NCI-H446 (cell line): ENCODE results near the gene GRM8.
"Not testable (repeated sequence)": the region's sequence is repeated elsewhere in the genome, so short reads cannot be mapped to it uniquely, and the experiment has no call there.

Experiments used
- DNase-seq, 2 experiments: peaks; one replicate each; lab custom pipeline; 2025; lab: John Stamatoyannopoulos, UW

Gene GRM8

DNA sequence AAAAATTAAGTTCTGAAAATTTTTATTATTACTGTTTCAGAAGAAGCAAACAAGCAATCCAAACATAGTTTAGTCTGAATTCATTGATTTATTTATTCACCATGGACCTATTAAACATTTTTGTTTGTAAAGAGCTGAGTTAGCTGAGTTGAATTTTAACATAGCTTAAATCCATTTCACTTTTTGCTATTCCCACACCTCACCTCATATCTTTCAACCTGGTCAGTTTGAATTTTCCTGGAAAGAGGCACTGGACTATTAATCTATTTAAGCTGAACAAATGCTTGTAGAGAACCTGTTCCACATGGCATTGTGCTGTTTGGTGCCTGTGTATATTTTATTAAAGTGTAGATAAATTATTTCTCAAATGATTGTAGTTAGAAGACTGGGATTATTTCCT is 344.2 kb downstream of the GRM8 start:
- DNase-seq, result not testable (repeated sequence)

DNA sequence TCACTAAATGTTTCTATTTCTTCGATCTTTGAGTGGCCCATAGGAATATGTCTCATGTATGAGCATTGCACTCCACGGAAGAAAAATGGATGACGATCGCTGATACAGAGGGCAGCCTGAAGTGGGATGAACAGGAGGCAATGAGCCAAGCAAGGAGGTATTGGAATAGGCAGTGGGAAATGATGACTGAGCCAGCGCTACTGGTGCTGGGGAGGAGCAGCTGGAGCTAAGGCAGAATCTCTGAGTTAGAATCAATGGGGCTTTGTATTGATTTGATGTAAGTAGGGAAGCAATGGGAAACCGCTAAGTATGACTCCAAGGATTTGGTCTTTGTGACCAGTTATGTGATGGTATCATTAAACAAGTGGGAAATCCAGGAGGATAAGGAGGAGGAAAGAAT is 345.1 kb downstream of the GRM8 start:
- not testable (repeated sequence) for DNase-seq

DNA sequence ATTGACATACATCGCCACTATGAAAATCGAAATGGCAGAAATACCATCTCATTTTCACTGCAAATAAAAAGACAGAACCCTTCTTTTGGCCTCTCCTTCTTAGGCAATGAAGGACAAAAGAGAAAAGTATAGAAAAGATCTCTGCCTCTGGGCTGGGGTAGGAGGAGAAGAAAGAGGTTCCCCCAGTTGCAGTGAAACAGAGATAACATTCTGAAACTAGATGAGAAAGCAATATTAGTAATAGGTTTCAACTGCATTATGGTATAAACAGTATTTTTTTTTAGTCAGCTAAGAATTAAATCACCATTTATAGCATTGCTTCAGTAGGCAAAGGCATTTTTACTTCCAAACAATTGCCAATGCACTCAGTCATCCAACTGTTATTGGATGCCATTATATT is 347.5 kb downstream of the GRM8 start:
- DNase-seq, result not testable (repeated sequence)

DNA sequence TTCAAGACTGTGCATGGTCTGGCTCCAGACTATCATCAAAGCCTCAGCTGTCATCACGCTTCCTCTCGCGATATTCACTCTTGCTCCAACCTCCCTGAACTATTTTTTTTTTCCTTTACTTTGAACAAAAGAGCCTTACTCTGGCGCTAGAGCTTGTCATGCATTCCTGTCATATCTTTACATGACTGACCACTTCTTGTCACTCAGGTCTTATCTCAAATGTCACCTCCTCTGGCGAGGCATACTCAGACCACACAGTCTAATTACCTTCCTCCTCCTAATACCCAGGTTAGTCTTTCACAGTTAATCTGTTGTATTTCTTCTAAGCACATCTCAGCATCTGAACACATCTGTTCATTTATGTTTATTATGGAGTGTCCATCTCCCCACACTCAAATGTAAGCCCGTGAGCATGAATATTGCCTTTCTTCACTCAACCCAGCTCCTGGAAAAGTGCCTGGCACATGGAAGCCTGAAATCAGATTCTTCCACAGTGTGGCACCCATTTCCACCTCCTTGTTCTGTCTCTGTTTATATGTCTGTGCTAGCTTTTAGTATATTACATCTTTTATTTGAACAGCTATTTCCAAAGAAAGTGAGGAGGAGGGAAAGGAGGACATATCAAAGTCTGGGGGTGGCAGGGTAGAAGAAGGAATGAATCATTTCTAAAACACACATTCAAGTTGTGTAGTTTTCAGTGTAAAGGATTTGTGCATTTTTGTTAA is 351.5 kb downstream of the GRM8 start:
- not testable (repeated sequence) for DNase-seq

DNA sequence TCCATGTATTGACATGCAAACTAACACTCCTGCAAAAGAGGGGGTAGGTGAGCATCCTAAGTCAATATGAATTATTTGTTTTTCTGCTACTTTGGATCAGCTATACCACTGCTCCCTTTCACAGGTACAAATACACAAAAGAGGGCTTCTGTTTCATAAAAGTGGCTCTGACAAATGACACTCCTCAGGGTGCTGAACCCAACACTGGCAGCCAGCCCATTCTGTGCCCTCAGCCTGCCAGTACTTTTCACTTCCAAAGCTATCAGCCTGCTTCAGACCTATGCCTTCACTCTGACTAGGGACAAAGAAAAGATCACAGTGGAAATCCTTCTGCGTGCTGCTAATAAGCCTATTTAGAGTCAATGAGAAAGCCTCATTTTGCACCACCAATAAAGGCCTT is 364.8 kb downstream of the GRM8 start:
- DNase-seq, result not testable (repeated sequence)

DNA sequence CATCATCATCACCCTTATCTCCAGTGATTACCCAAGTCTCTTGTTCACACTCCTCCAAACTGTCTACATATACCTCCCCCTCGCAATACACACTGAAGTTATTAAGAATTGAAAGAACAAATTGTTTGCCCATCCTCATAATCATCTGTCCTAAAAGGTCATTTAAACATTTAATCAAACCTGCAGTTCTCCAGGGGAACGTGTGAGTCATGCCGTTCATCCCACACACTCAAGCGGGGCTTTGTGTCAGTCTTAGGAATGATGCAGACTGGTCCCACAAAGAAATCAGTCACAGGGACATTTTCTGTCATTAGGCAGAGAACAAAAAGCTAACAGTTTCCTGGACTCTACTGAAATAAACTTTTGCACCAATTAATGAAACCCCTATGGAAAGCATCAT is 365.2 kb downstream of the GRM8 start:
- DNase-seq, result not testable (repeated sequence)

DNA sequence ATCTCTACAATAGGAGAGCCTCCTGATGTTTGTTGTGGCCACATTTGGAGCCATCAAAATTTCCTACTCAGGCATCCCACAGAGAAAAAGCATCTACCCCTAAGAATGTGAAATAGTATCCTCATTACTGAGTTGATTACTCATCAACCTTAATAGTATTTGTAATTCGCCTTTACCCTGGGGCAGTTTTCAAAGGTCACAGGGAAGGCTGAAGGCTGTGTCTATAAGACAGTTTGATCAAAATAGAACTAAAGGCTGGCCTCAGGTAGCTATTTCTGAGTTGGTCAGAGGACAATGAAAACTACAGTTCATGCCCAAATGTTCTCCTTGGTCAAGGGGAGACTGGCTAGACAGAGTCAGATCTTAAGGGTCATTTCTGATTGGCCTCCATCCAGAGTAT is 370.0 kb downstream of the GRM8 start:
- not testable (repeated sequence) for DNase-seq

DNA sequence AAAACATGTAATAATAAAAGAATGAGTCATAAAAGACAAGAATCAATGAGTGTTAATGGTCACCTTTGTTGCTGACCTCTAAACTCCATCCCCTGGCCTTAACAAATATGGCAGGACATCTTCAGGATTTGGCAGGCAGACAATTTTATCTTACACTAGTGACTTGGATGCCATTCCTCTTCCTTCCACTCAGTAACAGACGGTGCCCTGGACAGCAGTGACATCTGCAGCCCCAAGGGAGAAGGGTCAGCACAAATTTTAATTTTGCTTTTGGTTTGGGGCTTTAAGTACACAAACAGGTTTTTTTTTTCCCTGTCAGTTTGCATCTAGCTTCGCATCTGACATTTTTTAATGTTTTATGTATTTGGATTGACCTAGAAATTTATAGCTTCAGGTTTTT is 370.8 kb downstream of the GRM8 start:
- DNase-seq, result not testable (repeated sequence)

DNA sequence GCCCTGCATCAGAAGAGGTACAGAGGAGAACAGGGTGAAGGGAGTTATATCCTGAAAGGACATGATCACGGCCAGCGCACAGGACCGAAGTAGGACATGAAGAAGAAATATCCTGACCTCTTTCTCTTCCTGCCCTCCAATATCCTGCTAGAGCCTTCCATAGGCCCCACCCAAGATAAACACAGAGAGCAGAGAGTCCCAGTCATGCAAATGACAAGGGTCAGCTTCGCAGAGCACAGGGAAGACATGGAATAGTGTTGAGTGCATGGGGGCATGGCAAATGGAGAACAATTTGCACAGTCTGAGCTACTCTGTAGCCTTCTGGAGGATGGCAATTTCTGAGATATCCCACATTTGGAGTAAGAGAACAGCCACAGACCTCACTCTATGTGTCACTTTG is 371.4 kb downstream of the GRM8 start:
- no peak for DNase-seq

DNA sequence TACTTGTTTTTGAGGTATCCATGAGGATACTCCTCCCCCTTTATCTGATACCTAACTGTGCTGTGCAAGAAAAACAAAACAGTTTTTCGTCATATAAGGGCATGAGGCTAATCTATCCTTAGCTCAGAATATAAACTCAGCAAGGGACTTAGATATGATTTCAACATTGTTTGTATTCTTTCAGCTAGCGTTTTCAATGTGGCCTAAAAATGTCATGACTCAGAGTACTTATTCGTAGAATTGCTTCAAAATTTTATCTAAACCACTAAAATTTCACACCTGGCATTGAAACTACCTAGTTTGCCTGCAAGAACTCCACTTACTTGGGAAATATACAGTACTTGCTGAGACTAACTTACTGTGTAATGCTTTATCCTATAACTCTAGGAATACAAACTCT is 376.2 kb downstream of the GRM8 start:
- DNase-seq, result not testable (repeated sequence)

DNA sequence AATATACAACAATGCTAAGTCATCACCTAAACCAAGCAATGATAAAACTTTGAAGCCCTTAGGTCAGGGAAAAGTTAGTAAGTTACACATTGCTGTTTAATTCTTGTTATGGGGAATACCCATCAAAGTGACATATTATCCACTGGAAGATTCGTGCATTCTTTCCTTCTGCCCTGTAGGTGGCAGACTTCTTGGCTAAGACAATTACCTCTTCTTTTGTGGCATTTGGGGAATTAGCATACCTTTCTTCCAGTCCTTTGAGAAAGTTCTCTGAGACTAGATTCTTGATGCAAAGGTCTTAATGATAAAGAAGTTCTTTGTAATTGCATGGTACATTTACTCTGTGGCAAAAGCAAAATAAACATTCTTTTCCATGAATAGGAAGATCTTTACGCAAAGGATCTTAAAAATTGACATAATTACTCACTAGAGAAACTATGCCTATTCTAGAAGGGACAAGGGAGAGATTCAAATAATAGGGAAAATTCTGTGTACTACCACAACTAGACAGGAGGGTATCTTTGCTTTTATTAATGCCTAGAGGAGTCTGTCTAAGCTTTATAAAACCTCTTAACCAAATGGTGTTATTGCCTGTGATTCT is 395.9 kb downstream of the GRM8 start:
- no peak for DNase-seq

DNA sequence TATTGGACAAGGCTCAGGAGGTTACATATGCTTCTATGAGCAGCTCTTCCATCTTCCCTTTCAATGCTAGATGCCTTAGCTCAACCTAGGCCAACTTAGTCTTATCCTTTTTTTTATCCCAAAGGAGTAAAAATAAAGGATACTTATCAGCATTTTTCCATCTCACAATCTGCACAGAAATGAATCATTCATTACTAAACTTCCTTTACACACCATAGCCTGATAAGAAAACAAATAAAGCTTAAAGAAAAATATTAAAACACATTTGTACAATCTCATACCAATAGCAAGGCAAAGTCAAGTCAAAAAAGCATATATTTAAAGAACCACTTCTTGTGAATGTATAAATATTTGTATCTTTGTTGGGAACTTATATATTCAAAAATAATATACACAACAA is 407.4 kb downstream of the GRM8 start:
- no peak for DNase-seq

DNA sequence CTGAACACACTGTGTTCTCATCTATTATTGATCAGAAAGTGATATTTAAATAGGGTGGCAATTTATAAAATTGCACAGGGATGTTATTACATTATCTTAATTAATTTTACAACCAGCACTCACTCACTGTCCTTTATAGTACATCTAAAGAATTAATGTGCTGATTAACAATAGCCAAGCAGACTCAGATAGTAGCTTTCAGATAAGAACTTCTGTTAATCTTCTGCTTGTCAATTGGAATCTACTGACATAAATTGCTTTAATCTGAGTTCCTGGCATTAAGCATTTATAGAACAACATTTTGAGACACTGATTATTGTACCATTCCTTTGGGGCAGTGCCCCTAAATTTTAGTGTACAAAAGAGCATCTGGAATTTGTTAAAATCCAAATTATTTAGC is 408.9 kb downstream of the GRM8 start:
- no peak for DNase-seq

DNA sequence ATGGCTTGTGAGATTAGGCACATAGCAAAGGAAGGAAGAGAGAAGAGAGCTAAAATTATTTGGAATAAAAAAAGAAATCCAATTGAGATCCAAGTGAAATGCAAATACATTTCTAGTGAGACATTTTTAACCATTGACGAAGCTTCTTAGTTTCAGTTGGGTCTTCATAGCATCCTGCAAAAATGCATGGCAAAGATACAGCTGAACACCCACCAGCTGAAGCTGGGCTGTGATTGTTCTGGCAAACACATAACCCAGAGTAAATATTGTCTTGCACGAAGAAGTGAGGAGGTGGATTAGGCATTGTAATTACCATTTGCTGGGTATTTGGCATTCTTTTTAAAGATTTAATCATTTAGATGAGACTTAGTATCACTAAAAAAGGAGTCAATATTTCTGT is 409.4 kb downstream of the GRM8 start:
- DNase-seq, result no peak

DNA sequence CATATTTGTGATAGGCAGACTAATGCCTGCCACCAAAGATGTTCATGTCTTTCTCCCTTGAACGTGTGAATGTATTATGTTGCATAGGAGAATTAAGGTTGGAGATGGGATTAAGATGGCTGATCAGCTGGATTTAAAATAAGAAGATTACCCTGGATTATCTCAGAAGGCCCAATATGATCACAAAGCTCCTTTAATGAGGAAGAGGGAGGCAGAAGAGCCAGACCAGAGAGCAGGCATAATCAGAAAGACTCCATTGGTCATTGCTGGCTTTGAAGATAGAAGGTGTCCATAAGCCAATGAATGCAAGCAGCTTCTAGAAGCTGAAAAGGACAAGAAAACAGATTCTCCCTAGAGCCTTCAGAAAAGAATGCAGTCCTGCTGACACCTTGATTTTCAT is 410.3 kb downstream of the GRM8 start:
- DNase-seq, result no peak

DNA sequence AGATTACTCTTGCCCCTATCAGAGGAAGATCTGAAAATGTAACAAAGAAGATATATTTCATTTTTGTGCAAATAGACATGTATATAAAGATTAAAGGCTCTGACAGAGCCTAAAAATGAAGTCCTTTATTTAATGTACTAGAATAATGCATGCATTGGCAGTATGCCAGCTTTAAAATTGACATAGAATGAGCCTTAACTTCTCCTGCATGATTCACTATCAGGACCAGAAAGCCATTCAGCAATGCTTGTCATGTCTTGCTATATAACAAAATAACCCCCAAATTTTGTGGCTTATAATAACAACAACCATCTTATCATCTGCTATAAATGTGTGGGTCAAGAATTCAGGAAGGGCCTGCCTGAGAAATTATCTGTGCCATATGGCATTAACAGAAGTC is 411.9 kb downstream of the GRM8 start:
- DNase-seq, result no peak

DNA sequence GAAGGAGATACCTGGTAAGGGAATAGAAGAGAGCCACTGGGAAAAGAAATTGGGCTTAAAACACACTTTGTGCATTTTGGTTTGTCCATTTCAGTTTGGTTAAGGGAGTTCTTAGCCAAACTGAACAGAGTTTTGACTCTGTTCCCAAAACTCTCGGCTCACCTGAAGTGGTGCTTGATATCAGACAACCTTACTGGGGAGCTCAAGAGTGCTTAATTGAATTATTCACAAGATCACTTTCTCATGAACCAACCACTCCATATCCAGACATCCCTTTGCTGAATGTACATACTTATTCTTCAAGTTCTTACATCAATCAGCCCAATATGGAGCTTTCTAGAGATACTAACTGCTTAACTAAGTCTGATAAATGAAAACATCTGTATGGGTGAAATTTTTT is 413.1 kb downstream of the GRM8 start:
- no peak for DNase-seq

DNA sequence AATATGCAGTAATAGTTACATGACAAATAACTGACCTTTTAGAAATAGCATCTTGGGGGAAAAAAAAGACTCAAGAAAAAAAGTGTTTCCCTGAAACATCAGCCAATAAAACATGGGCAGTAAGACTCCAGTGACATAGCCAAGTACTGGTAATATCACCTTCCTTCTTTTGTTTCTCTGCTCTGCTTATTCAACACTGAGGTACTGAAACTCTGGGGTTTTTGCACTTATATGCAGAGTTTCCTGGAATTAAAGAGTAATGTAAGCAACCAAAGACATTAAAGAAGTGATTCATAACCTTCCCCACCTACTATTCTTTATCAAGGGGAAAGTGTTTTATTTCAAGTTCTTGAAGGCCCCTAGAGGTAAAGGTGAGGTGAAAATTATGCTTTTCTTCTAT is 414.5 kb downstream of the GRM8 start:
- no peak for DNase-seq

DNA sequence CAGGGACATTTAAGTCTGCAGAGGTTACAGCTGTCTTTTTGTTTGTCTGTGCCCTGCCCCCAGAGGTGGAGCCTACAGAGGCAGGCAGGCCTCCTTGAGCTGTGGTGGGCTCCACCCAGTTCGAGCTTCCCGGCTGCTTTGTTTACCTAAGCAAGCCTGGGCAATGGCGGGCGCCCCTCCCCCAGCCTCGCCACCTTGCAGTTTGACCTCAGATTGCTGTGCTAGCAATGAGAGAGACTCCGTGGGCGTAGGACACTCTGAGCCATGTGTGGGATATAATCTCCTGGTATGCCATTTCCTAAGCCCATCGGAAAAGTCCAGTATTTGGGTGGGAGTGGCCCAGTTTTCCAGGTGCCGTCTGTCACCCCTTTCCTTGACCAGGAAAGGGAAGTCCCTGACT is 421.5 kb downstream of the GRM8 start:
- DNase-seq, result not testable (repeated sequence)

DNA sequence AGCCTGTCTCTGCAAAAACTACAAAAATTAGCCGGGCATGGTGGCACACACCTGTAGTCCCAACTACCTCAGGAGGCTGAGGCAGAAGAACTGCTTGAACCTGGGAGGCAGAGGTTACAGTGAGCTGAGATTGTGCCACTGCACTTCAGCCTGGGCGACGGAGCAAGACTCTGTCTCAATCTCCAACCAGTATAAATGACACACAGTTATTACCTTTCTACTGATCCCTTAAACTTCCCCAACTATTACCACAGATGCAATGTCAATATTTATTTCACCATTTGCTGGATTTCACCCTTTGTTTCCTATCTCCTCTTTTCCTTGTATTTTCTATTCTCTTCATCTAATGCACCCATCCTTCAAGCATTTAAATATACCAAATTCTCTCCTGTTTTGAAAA is 431.8 kb downstream of the GRM8 start:
- no peak for DNase-seq

DNA sequence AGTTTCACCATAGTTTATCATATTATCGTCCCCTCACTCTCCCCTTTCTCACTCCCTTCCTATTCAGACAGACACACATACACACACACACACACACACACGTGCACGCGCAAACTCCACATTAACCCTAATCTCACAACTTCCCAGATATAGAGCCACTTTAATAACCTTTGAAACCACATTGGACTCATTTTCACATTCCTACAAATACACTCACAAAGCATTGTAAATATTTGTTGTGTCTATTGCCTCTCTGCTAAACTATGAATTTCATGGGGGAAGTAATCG is 433.6 kb downstream of the GRM8 start:
- no peak for DNase-seq

DNA sequence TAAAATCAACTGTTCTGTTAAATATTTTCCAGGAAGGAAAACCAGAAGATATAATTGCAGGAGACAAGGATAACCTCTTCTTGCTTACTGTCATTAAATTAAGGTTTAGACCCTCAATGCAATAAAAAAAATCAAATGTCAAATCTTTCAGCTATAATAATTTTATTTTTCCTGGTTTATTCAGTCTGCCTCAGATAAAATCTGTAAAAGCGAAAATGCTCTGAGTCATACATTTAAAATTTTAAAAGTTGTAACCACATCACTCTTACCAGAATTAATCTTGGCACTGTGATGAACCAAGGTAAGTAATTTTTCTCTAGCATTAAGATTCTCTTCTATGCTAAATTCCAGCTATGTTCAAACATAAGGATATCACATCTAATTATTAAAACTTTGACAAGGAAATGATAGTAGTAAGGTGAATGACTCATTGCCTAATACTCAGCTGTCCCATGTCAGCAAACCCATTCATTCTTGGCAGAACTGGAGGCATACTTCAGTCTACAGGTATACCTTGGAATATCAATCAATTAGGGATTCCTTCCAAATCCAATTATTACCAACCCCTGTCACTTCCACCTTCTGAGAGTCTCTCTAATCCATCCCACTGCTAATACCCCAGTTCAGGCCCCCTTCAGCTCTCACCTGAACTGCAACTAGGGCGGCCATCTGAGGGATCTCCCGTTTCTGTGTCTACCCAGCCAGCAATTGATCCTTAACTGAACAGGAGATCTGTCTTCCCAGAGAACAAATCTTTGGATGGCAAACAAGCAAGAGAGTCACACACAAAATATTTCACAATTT is 434.1 kb downstream of the GRM8 start:
- DNase-seq, result no peak

DNA sequence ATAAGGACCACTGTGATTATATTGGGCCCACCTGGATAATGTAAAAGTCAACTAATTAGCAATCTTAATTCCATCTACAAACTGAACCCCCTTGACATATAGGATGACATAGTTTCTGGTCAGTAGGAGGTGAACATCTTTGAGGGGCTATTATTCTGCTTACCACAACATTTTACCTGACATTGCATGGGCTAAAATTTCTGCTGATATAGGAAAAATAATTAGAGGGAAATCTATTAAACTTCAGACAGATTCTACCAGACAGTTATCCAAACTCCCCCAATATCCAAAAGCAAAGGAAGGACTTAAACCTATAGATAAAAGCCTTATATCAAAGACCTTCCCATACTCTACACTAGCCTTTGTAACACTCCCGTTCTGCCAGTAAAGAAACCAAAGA is 443.6 kb downstream of the GRM8 start:
- DNase-seq, result no peak
